Activated CD4-positive, alpha-beta memory T cell treated with anti-CD3 and anti-CD28 coated beads for 36 hours (primary cell): ENCODE data around the gene EIF3F. TPM values are rescaled to one million over a fixed set of nuclear protein-coding genes. Genes with fewer than 3 reads are reported as not detected.

ENCODE experiments used
- CTCF ChIA-PET: fragments of 350-600 bp; sonication (Branson Sonifier 250); formaldehyde crosslinking; loops from one replicate; lab custom pipeline; 2021; ENCODE audit warnings: antibody characterized with exemption, inconsistent platforms; lab: Charles Lee
- POLR2A ChIA-PET: fragments of 350-600 bp; sonication (Branson Sonifier 250); formaldehyde crosslinking; loops from one replicate; lab custom pipeline; 2021; ENCODE audit warnings: antibody characterized with exemption; lab: Charles Lee
- DNase-seq: peaks from one replicate; pipeline ENCODE4 v3.0.0-alpha.2; 2020
- H3K27ac Mint-ChIP-seq: one replicate; pipeline ENCODE4 v1.8.0; 2021; ENCODE audit warnings: mixed read lengths
- H3K27me3 Mint-ChIP-seq: one replicate; pipeline ENCODE4 v1.8.0; 2021; ENCODE audit warnings: mixed read lengths
- H3K36me3 Mint-ChIP-seq: one replicate; pipeline ENCODE4 v1.8.0; 2021; ENCODE audit warnings: mixed read lengths
- H3K4me1 Mint-ChIP-seq: one replicate; pipeline ENCODE4 v1.8.0; 2021; ENCODE audit warnings: low read depth, mixed read lengths
- H3K4me3 Mint-ChIP-seq: one replicate; pipeline ENCODE4 v1.8.0; 2021; ENCODE audit warnings: mild to moderate bottlenecking, mixed read lengths
- H3K9me3 Mint-ChIP-seq: one replicate; pipeline ENCODE4 v1.8.0; 2021; ENCODE audit warnings: mixed read lengths
- intact Hi-C: fragments of 100-400 bp; cut with micrococcal nuclease; formaldehyde crosslinking; loops from one replicate; pipeline ENCODE4 v1.15.1; 2023
- total RNA-seq, 2 experiments: library from RNA; stranded (reverse); gene quantifications; one replicate each; pipeline ENCODE4 v1.2.3, GENCODE V29; 2021

Gene EIF3F
- total RNA-seq, 2 experiments from 2014 or later, result 309 to 319 TPM

DNA sequence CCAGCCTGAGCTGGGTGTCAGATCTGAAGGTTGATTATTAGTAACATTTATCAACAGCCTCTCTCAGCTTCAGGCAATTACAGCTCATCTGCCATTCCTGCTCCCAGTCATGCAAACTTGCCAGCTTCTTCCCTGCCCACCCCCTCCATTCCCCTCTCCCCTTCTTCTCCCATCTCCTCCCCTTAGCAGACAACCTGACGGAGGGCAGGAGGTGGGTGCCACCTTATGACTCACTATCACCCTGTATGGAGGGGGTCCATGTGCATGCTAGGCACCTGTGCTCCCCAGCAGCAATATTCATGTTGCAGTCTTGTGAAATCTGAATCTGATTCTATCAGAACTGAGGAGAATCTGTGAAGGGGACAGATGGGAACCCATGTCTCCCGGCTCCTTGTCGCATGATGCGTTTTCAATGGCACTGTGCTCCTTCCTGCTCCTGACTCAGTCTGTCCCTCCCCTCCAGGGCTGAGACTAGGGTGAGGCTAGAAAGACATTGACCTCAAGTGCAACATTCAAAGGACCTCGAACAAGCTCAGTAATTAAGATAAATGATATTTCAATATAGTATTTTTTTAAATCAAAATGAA lies 47.6 kb downstream of the EIF3F start:
- Mint-ChIP-seq H3K27me3 (peaks cover 12% of the 10 kb centered on the region), H3K36me3 (no peaks in the 10 kb centered on the region), H3K4me1 (peaks cover 7% of the 10 kb centered on the region), H3K27ac (no peak overlapping the region), H3K9me3 (no peaks in the 10 kb centered on the region), H3K4me3 (no peak overlapping the region)
- DNase-seq, result no peak
- ChIA-PET POLR2A (interaction anchor here (1.9 kb wide), 1 partner anchor 65 kb away, joined by 5 read pairs; no protein-coding TSS in a partner anchor), CTCF (interaction anchor here (1.0 to 4.7 kb wide), 11 partner anchors 9 to 69 kb away, joined by 3 to 122 read pairs (median 18); no protein-coding TSS in a partner anchor)
- intact Hi-C loops, result no loop called here

DNA sequence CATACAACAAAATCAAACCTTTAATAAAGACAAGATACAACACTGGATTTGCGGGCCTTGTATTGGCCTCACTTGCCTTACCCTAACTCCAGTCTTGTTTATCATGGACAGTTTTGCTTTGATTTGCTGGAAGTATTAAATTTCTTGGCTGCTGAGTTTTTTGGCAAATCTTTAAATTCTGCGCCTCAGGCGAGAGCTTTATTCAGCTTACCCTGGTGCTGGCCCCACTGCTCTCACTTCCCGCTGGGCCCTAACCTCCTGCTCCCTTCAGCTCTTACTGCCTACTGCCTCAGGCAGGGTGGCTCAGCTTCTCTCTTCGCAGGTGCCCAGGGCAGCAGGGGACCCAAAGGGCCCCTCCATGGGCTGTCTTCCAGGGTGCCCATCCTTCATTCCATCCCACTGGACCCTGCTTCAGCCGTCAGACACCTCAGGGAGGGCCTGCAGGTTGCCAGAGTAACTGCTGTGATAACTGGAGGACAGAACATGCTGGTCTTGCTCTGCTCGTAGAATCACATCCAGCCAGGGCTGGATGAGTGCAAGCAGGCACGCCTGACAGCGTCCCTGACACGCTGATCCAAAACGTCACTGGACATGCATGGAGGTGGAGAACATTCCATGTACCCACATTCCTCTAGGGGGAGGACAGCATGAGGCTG lies 48.2 kb downstream of the EIF3F start:
- H3K27ac Mint-ChIP-seq, result no peak overlapping the region
- ChIA-PET POLR2A (no interaction called here), CTCF (interaction anchor here (1.0 to 4.7 kb wide), 8 partner anchors 9 to 64 kb away, joined by 3 to 122 read pairs (median 18); no protein-coding TSS in a partner anchor)
- intact Hi-C loops, result no loop called here
- H3K9me3 Mint-ChIP-seq, result no peaks in the 10 kb centered on the region
- peaks cover 7% of the 10 kb centered on the region for H3K4me1 Mint-ChIP-seq
- no peak overlapping the region for H3K4me3 Mint-ChIP-seq
- H3K36me3 Mint-ChIP-seq, result no peaks in the 10 kb centered on the region
- peaks cover 12% of the 10 kb centered on the region for H3K27me3 Mint-ChIP-seq
- no peak for DNase-seq

DNA sequence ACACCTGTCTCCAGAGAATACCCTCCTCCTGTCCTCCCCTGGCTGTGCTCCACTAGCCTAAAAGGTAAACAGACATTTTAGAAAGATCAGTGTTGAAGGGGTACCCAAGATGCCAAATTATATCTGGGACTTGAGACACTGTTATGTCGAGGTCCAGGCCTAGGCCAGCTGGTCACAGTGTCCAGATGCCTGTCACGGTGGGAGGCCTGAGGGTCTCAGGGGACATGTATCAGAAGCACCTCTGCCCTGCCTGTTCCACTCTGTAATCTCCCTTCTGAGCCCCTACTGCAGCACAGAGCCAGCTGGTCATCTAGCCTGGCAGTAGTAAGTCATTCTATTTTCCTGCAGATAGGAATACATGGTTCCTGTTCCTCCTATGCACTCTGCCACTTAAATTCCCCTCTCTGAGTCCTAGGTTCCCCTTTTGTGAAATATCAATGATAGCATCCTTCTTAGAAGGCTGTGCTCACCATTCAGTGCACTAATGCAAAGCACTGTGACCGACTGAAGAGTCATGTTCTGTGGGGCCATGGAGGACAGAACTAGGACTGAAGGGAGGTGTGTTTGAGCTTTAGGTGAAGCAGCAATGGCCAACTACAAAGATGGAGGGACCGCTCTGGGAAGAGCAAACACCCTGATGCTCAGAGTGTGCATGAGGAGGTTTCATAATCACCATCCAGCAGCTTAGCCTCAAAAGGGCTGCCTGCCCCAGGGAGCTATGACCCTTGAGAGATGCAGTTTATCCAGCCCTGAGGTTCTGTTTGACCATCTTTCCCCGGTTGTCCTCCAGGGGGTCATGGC lies 49.1 kb downstream of the EIF3F start:
- no peak overlapping the region for H3K4me3 Mint-ChIP-seq
- H3K27ac Mint-ChIP-seq, result no peak overlapping the region
- intact Hi-C loops, result no loop called here
- CTCF ChIA-PET, result interaction anchor here (1.6 to 4.1 kb wide), 3 partner anchors 8 to 63 kb away, joined by 4 to 18 read pairs (median 17); no protein-coding TSS in a partner anchor
- H3K36me3 Mint-ChIP-seq, result no peaks in the 10 kb centered on the region
- no peak for DNase-seq
- no peaks in the 10 kb centered on the region for H3K9me3 Mint-ChIP-seq
- peaks cover 9% of the 10 kb centered on the region for H3K27me3 Mint-ChIP-seq
- H3K4me1 Mint-ChIP-seq, result peaks cover 7% of the 10 kb centered on the region
- POLR2A ChIA-PET, result no interaction called here

DNA sequence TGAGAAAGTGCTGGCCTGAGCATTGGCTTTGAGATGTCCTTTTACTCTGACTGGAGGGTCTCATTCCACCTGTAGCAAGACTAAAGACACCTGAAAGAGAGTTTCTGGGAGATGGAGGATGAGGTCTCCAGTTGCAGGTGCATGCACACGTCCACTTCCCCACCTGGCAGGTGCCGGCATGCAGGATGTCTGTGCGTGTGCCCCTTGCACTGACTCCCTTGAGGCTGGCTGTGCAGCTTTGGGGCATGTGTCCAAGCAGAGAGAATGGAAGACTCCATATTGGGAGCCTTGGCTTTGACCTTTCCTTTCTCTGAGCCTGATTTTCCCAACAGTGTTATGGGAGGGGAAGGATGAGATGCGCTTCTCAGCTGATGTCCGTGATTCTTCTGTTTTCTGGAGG lies 49.8 kb downstream of the EIF3F start:
- peaks cover 7% of the 10 kb centered on the region for H3K4me1 Mint-ChIP-seq
- ChIA-PET CTCF (interaction anchor here (1.3 to 4.1 kb wide), 3 partner anchors 31 to 62 kb away, joined by 3 to 17 read pairs (median 4); no protein-coding TSS in a partner anchor), POLR2A (no interaction called here)
- H3K9me3 Mint-ChIP-seq, result no peaks in the 10 kb centered on the region
- intact Hi-C loops, result no loop called here
- no peaks in the 10 kb centered on the region for H3K36me3 Mint-ChIP-seq
- H3K27me3 Mint-ChIP-seq, result peaks cover 9% of the 10 kb centered on the region
- H3K4me3 Mint-ChIP-seq, result no peak overlapping the region
- H3K27ac Mint-ChIP-seq, result no peak overlapping the region
- DNase-seq, result no peak

DNA sequence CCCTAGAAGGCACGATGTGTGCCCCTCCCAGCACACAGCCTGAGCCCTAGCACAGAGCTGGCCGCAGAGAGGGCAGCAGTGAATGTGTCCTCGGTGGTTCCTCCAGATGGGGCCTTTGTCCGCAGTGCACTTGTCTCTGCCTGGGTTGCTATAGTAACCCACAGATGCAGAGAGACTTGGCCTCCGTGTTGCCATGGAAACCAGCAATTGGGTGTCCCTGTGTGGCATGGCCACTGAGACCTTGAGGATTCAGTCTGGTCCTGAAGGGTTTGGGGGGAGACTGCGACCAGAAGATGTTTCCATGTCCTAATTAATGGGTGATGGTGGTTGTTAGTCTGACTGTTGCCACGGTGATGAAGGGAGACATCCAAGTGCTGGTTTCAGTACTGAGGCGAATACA lies 51.3 kb downstream of the EIF3F start:
- intact Hi-C loops, result no loop called here
- no peak for DNase-seq
- H3K36me3 Mint-ChIP-seq, result no peaks in the 10 kb centered on the region
- CTCF ChIA-PET, result interaction anchor here (1.3 to 4.1 kb wide), 2 partner anchors 32 to 61 kb away, joined by 3 to 17 read pairs; no protein-coding TSS in a partner anchor
- H3K9me3 Mint-ChIP-seq, result no peaks in the 10 kb centered on the region
- H3K4me3 Mint-ChIP-seq, result no peak overlapping the region
- POLR2A ChIA-PET, result no interaction called here
- no peak overlapping the region for H3K27ac Mint-ChIP-seq
- peaks cover 3% of the 10 kb centered on the region for H3K4me1 Mint-ChIP-seq
- peaks cover 3% of the 10 kb centered on the region for H3K27me3 Mint-ChIP-seq

DNA sequence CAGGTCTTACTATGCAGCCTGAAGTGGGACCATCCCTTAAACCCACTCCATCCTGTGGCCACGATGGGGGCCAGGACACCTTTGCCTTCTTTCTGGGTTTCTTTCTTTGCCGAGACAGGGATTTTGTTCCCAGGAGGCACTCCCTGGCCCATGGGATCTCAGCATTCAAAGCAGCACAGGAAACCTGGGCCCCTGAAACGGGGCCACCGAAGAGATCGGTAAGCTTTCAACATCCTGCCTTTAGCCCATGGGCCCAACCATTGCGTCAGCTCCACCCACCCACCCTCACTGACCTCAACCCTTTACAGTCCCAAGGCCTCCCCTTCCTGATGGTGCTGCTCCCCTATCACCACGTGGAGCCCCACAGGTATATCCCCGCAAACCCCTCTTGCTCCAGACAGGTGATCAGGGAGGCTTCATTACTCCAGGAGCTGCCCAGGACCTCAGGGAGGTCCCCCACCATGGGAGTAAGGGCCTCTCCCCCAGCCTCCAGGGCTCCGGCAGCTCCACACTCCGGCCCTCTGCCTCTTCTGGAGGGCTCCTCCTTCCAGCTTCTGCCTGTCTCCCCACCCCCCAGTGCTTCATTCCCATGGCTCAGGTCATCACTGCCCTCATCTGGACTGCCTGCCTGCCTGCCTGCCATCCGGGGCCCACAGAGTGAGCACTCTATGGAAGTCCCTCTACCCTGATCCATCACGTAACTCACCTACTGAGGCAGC lies 51.8 kb downstream of the EIF3F start:
- CTCF ChIA-PET, result interaction anchor here (4.1 kb wide), 1 partner anchor 60 kb away, joined by 17 read pairs; no protein-coding TSS in a partner anchor
- H3K27ac Mint-ChIP-seq, result no peak overlapping the region

DNA sequence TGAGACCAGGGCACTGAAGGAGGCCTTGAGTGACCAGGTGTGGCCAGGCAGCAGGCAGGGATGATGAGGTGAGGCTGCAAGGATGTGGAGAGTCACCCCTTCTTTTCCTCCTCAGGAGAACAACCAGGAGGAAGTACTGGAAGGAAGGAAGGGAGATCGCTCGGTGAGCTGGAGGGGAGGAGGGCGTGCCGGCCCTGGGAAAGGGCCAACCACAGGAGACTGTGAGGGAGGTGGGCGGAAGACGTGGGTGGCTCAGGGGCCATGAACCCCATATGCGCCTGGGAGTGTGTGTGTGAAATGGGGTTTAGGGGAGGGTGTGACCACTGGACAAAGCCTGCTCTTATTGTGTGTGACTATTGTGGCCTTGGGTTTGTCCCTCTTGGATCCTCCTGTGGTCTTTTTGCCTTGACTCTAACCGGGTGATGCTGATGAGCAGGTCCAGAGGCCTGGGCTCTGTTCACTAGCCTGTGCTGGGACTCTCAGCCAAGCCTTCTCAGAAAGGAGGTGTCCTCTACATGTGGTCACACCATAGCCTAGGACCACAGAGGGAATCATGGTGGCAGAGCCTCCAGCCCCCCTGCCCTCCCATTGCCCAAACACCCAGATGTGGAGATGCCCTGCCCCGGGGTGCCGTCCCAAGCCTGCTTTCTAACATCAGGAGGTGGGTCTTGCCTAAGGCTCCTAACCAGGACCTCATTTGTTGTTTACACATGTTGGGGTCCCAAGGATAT lies 52.6 kb downstream of the EIF3F start:
- H3K27me3 Mint-ChIP-seq, result peaks cover 1% of the 10 kb centered on the region
- no peak overlapping the region for H3K27ac Mint-ChIP-seq
- DNase-seq, result no peak
- no peaks in the 10 kb centered on the region for H3K36me3 Mint-ChIP-seq
- POLR2A ChIA-PET, result no interaction called here
- CTCF ChIA-PET, result interaction anchor here (4.1 kb wide), 1 partner anchor 60 kb away, joined by 17 read pairs; no protein-coding TSS in a partner anchor
- no peaks in the 10 kb centered on the region for H3K4me1 Mint-ChIP-seq
- no peak overlapping the region for H3K4me3 Mint-ChIP-seq
- H3K9me3 Mint-ChIP-seq, result no peaks in the 10 kb centered on the region
- intact Hi-C loops, result no loop called here

More for the DNA sequence above, 51.8 kb downstream of the EIF3F start:
- no peak for DNase-seq
- no peaks in the 10 kb centered on the region for H3K9me3 Mint-ChIP-seq
- H3K4me3 Mint-ChIP-seq, result no peak overlapping the region
- no peaks in the 10 kb centered on the region for H3K4me1 Mint-ChIP-seq
- intact Hi-C loops, result no loop called here
- H3K27me3 Mint-ChIP-seq, result peaks cover 1% of the 10 kb centered on the region
- POLR2A ChIA-PET, result no interaction called here
- no peaks in the 10 kb centered on the region for H3K36me3 Mint-ChIP-seq

DNA sequence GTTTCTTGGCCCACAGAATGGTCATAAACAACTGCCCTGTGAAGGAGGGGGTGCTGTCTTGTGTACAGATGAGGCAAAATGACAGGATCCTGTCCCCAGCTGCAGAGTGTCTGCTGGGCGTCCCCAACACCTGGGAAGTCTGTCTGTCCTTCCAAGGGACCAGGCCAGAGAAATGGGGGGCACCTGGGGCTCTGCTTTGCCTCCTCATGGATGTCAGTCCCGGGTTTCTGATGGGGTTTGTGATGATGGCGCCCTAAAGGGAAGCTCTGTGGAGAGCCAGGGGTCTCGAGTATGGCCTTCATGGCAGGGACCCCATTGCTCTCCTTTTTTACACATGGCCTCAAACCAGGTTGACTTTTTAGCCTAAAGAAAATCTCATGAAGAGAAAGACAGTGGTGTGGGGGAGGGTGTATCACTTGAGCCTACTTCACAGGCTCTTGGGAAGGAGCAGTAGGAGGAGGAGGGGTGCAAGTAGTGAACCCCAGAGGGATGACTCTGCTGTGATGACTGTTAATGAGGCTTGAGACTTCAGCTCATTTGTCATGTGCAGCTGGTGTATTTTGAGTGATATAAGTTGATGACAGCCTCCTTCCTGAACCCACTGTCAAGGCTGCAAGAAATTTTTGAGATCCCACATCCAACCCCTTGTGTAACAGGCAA lies 53.3 kb downstream of the EIF3F start:
- intact Hi-C loops, result no loop called here
- CTCF ChIA-PET, result no interaction called here
- Mint-ChIP-seq H3K27ac (no peak overlapping the region), H3K4me1 (no peaks in the 10 kb centered on the region), H3K27me3 (peaks cover 2% of the 10 kb centered on the region), H3K9me3 (no peaks in the 10 kb centered on the region), H3K4me3 (no peak overlapping the region), H3K36me3 (no peaks in the 10 kb centered on the region)
- no peak for DNase-seq
- POLR2A ChIA-PET, result no interaction called here

DNA sequence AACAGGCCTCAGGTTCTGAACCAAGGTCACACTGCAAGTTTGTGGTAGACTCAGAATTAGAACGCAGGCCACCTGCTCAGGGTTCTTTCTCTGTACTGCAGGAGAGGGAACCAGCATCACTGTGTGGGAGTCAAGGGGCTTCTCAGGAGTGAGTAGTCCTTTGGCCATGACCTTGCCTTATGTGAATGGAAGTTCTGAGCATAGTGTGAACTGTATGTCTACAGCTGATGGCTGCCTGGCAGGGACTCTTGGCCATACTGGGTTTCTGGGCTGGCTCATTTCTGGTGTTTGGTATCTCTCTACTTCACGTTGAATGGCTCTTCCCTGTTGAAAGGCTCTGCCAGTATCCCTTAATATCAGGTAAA lies 53.8 kb downstream of the EIF3F start:
- Mint-ChIP-seq H3K9me3 (no peaks in the 10 kb centered on the region), H3K36me3 (no peaks in the 10 kb centered on the region), H3K4me1 (no peaks in the 10 kb centered on the region), H3K27me3 (peaks cover 2% of the 10 kb centered on the region), H3K27ac (no peak overlapping the region), H3K4me3 (no peak overlapping the region)
- DNase-seq, result no peak
- ChIA-PET POLR2A (no interaction called here), CTCF (no interaction called here)
- intact Hi-C loops, result no loop called here

DNA sequence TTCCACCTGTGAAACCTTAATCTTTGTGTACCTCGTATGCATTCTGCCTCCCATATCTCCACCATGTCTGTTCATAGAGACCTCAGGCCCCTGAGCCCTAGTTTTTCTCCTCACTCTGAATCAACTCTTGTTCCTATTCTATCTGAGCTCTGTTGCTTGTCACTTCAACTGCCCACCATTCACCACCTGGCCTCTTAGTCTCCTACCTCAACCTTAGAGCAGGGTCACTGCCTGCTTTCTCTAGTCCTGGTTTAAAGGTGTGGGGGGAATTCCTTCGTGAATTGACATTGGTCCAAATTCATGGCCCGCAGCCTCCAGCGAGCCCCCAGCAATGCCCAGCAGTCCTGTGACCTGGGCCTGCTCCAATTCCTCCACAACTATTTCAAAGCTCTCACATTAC lies 54.4 kb downstream of the EIF3F start:
- DNase-seq, result no peak
- Mint-ChIP-seq H3K27me3 (peaks cover 4% of the 10 kb centered on the region), H3K4me3 (no peak overlapping the region), H3K4me1 (no peaks in the 10 kb centered on the region), H3K36me3 (no peaks in the 10 kb centered on the region), H3K27ac (no peak overlapping the region), H3K9me3 (no peaks in the 10 kb centered on the region)
- ChIA-PET POLR2A (no interaction called here), CTCF (interaction anchor here (1.1 kb wide), 1 partner anchor 9 kb away, joined by 4 read pairs; no protein-coding TSS in a partner anchor)
- intact Hi-C loops, result no loop called here

DNA sequence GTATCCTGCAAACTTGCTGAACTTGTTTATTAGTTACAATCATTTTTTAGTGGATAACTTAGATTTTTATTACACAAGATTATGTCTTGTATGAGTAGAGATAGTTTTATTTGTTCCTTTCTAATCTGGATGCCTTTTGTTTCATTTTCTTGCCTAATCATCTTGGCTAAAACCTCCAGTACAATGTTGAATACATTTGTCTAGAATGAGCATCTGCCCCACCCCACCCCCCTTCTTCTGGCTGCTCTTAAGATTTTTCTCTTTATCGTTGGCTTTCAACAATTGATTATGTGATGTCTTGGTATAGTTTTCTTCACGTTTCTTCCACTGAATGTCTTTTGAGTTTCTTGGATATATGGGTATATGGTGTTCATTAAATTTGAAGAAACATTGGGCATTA lies 56.6 kb downstream of the EIF3F start:
- ChIA-PET CTCF (interaction anchor here (1.3 to 3.0 kb wide), 3 partner anchors 10 to 37 kb away, joined by 4 to 18 read pairs (median 4); no protein-coding TSS in a partner anchor), POLR2A (no interaction called here)
- intact Hi-C loops, result no loop called here
- Mint-ChIP-seq H3K9me3 (no peaks in the 10 kb centered on the region), H3K4me1 (no peaks in the 10 kb centered on the region), H3K36me3 (no peaks in the 10 kb centered on the region), H3K27ac (no peak overlapping the region), H3K27me3 (peaks cover 7% of the 10 kb centered on the region), H3K4me3 (no peak overlapping the region)
- no peak for DNase-seq
